Adipocyte (in vitro differentiated cells): ENCODE results near the gene CABP2.
"Not testable (repeated sequence)": the region's sequence is repeated elsewhere in the genome, so short reads cannot be mapped to it uniquely, and the experiment has no call there.

Experiments used
- DNase-seq: peaks from one replicate; pipeline ENCODE4 v3.0.0-alpha.2; 2015; ENCODE audit warnings: low read depth
- H3K27me3 ChIP-seq: replicated peaks from 2 replicates; pipeline ENCODE4 v1.7.0; 2013; ENCODE audit warnings: mild to moderate bottlenecking, low read length, moderate library complexity; ENCODE audit not compliant: control insufficient read depth, insufficient read depth
- H3K36me3 ChIP-seq: 2 replicates; pipeline ENCODE4 v1.7.0; 2013; ENCODE audit warnings: low read length, mild to moderate bottlenecking, moderate library complexity; ENCODE audit not compliant: control insufficient read depth, insufficient read depth, severe bottlenecking
- H3K4me1 ChIP-seq: 2 replicates; pipeline ENCODE4 v1.7.0; 2013; ENCODE audit warnings: mild to moderate bottlenecking, low read length, moderate library complexity; ENCODE audit not compliant: control insufficient read depth, insufficient read depth
- H3K4me3 ChIP-seq: 2 replicates; pipeline ENCODE4 v1.7.0; 2013; ENCODE audit warnings: mild to moderate bottlenecking, low read length, moderate library complexity
- H3K9ac ChIP-seq: 2 replicates; pipeline ENCODE4 v1.7.0; 2013; ENCODE audit warnings: mild to moderate bottlenecking, low read length, moderate library complexity
- H3K9me3 ChIP-seq: 2 replicates; pipeline ENCODE4 v1.7.0; 2013; ENCODE audit warnings: mild to moderate bottlenecking, low read length, moderate library complexity; ENCODE audit not compliant: control insufficient read depth

CABP2 gene

GRCh38 chr11:67521924-67522323 lies 1.3 kb downstream of the CABP2 start:
- Histone ChIP-seq H3K9me3 (peaks cover 3% of the 10 kb centered on the region), H3K36me3 (no peaks in the 10 kb centered on the region), H3K4me1 (no peaks in the 10 kb centered on the region), H3K27me3 (peaks cover 30% of the 10 kb centered on the region), H3K9ac (no peak overlapping the region), H3K4me3 (no peak overlapping the region)
- no peak for DNase-seq

- H3K4me1 ChIP-seq: no peaks in the 10 kb centered on the region
- H3K36me3 ChIP-seq: no peaks in the 10 kb centered on the region
- H3K27me3 ChIP-seq: peaks cover 30% of the 10 kb centered on the region
- H3K4me3 ChIP-seq: no peak overlapping the region
- no peak overlapping the region for H3K9ac ChIP-seq
- no peaks in the 10 kb centered on the region for H3K9me3 ChIP-seq
- no peak for DNase-seq
These were observed 2.1 kb downstream of the CABP2 start for GRCh38 chr11:67520856-67521824.

- H3K27me3 ChIP-seq: peaks cover 27% of the 10 kb centered on the region
- DNase-seq: no peak
- no peak overlapping the region for H3K4me3 ChIP-seq
- no peaks in the 10 kb centered on the region for H3K9me3 ChIP-seq
- no peaks in the 10 kb centered on the region for H3K4me1 ChIP-seq
- no peak overlapping the region for H3K9ac ChIP-seq
- H3K36me3 ChIP-seq: no peaks in the 10 kb centered on the region
These were observed 3.5 kb downstream of the CABP2 start for GRCh38 chr11:67519726-67520125.

DNA sequence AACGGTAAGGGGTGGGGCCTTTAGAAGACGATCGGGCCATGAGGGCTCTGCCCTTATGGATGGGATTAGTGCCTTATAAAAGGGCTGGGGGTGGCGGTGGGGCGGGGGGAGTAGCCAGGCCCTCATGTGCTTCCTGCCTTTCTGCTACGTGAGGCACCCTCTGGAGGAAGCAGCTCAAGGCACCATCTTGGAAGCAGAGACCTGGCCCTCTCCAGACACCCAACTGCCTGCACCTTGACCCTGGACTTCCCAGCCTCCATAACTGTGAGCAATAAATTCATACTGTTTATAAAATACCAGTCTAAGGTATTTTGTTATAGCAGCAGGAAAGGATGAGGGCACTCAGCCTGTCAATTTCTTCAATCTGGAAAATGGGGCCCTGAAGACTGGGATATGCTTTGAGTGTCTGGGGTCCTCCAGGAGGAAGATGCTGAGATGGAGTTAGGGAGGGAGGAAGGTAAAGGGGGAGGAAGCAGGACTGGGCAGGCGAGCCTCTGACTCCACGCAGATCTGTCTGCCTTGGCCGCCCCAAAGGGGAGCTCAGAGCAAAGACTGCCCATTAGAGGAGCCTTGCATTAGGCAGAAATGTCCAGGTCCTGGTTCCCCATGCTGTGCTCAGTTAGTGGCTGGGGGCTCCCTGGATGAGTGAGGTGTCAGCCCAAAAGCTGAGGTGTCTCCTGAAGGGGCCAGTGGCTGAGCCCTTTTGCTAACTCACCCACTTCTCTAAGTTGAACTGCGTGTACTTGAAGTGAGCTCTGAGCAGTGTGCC lies 5.3 kb downstream of the CABP2 start:
- no peaks in the 10 kb centered on the region for H3K4me1 ChIP-seq
- H3K36me3 ChIP-seq: no peaks in the 10 kb centered on the region
- H3K9me3 ChIP-seq: no peaks in the 10 kb centered on the region
- no peak overlapping the region for H3K4me3 ChIP-seq
- H3K9ac ChIP-seq: no peak overlapping the region
- DNase-seq: no peak
- peaks cover 24% of the 10 kb centered on the region for H3K27me3 ChIP-seq

DNA sequence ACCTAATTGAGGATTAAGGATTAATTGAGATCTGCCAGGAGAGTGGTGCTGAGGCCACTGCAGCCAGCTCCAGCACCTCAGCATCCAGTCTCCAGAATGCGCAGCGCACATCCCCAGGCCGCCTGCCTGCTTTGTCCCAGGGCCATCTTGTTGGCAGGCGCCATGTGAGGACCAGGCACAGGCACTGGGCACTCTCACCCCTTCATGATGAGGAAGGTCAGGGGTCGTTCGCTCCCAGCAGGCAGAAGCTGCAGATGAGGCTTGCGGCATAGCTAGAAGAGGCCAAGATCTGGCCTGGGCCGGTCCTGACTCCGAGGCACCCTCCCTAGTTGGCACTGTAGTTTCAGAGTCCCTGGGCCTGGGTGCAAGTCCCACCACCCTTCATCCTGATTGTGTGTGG lies 6.4 kb downstream of the CABP2 start:
- Histone ChIP-seq H3K27me3 (peaks cover 20% of the 10 kb centered on the region), H3K4me1 (no peaks in the 10 kb centered on the region), H3K9ac (no peak overlapping the region), H3K9me3 (no peaks in the 10 kb centered on the region), H3K4me3 (no peak overlapping the region), H3K36me3 (no peaks in the 10 kb centered on the region)
- DNase-seq: no peak

DNA sequence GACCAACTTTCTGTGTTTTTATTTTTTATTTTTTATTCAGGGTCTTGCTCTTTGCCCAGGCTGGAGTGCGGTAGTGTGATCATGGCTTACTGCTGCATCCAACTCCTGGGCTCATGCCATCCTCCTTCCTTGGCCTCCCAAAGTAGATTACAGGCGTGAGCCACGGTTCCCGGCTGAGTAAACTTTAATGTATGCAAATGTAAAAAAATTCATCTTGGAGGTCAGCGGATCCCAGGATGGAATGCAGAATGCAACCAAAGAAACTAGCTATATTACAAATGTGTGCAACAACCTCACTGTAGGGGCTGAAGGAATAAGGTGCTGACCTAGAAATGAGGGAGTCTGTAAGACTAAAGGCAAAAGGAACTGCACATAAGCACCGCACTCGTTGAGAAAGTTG lies 9.1 kb downstream of the CABP2 start:
- Histone ChIP-seq H3K4me1 (peaks cover under 1% of the 10 kb centered on the region), H3K9ac (no peak overlapping the region), H3K4me3 (no peak overlapping the region), H3K27me3 (peaks cover 27% of the 10 kb centered on the region), H3K36me3 (no peaks in the 10 kb centered on the region), H3K9me3 (no peaks in the 10 kb centered on the region)
- DNase-seq: no peak

DNA sequence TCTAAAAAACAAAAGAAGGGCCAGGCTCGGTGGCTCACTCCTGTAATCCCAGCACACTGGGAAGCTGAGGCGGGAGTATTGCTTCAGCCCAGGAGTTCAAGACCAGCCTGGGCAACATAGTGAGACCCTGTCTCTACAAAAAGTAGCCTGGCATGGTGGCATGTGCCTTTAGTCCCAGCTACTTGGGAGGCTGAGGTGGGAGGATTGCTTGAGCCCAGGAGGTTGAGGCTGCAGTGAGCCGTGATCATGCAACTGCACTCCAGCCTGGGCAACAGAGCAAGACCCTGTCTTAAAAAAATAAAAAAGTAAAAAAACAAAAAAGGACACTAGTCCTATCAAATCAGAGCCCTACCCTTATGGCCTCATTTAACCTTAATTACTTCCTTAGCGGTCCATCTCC lies 11.7 kb downstream of the CABP2 start:
- peaks cover 27% of the 10 kb centered on the region for H3K27me3 ChIP-seq
- H3K36me3 ChIP-seq, H3K9ac ChIP-seq, H3K4me3 ChIP-seq, DNase-seq, H3K9me3 ChIP-seq: not testable (repeated sequence)
- H3K4me1 ChIP-seq: peaks cover 13% of the 10 kb centered on the region

- Histone ChIP-seq H3K27me3 (peaks cover 23% of the 10 kb centered on the region), H3K9ac (no peak overlapping the region), H3K9me3 (no peaks in the 10 kb centered on the region), H3K4me1 (peaks cover 25% of the 10 kb centered on the region), H3K4me3 (no peak overlapping the region), H3K36me3 (no peaks in the 10 kb centered on the region)
- DNase-seq: no peak
These were observed 13.3 kb downstream of the CABP2 start for GRCh38 chr11:67510023-67510345.

- peak; percentile 99 for DNase-seq
- Histone ChIP-seq H3K4me1 (peaks cover 28% of the 10 kb centered on the region), H3K9ac (peak overlapping the region; percentile 90), H3K36me3 (no peaks in the 10 kb centered on the region), H3K9me3 (no peaks in the 10 kb centered on the region), H3K27me3 (peaks cover 11% of the 10 kb centered on the region), H3K4me3 (peak overlapping the region; percentile 93)
These were observed 14.6 kb downstream of the CABP2 start for GRCh38 chr11:67508486-67509121.

GRCh38 chr11:67507864-67508485 lies 15.3 kb downstream of the CABP2 start, which contains the start of gene CDK2AP2:
Gene CDK2AP2, minus strand, starts transcription at chr11:67508162. Its CDS starts 80 bp downstream, at chr11:67508082.
- peak within 1 kb of the TSS; percentile 90 for H3K9ac ChIP-seq

More at GRCh38 chr11:67507864-67508485, 15.3 kb downstream of the CABP2 start, which contains the start of gene CDK2AP2:
- H3K36me3 ChIP-seq: no peaks in the 10 kb centered on the region
- DNase-seq: peak; percentile 99
- peaks cover 28% of the 10 kb centered on the region for H3K4me1 ChIP-seq
- H3K9me3 ChIP-seq: no peaks in the 10 kb centered on the region
- H3K27me3 ChIP-seq: peaks cover 11% of the 10 kb centered on the region
- peak within 1 kb of the TSS; percentile 93 for H3K4me3 ChIP-seq
